Mesothelial cell of epicardium (in vitro differentiated cells): ENCODE measurements around the gene PPFIA3. TPM values are rescaled to one million over a fixed set of nuclear protein-coding genes. Genes with fewer than 3 reads are reported as not detected.

Source experiments
- DNase-seq, 2 experiments: peaks; one replicate each; pipeline ENCODE4 v3.0.0; 2021; ENCODE audit warnings: low spot score in 2 of 2; ENCODE audit not compliant: unreplicated experiment in 2 of 2
- H3K27ac Mint-ChIP-seq: 2 replicates; pipeline ENCODE4 v1.8.0; 2021; ENCODE audit warnings: mixed read lengths
- H3K27me3 Mint-ChIP-seq: 2 replicates; pipeline ENCODE4 v1.8.0; 2021; ENCODE audit warnings: low read depth, mixed read lengths
- H3K36me3 Mint-ChIP-seq: 2 replicates; pipeline ENCODE4 v1.8.0; 2021; ENCODE audit warnings: mixed read lengths
- H3K4me1 Mint-ChIP-seq: 2 replicates; pipeline ENCODE4 v1.8.0; 2021; ENCODE audit warnings: mixed read lengths
- H3K4me3 Mint-ChIP-seq: 2 replicates; pipeline ENCODE4 v1.8.0; 2021; ENCODE audit warnings: mild to moderate bottlenecking, moderate library complexity, mixed read lengths
- H3K9me3 Mint-ChIP-seq: 2 replicates; pipeline ENCODE4 v1.8.0; 2021; ENCODE audit warnings: mixed read lengths
- CTCF ChIP-seq: fragments of 200-600 bp; sonication (generic); IDR thresholded peaks from one replicate; pipeline ENCODE4 v1.5.0; 2021; ENCODE audit warnings: antibody characterized with exemption; ENCODE audit not compliant: unreplicated experiment
- total RNA-seq: library from RNA; stranded (reverse); gene quantifications from 3 replicates; pipeline ENCODE4 v1.2.1, GENCODE V29; 2021

Gene PPFIA3
- total RNA-seq, 1 donor from 2014 or later, result 9.9 TPM

- Mint-ChIP-seq H3K4me3 (peak overlapping the region; percentile 50), H3K4me1 (peaks cover 32% of the 10 kb centered on the region), H3K27me3 (no peaks in the 10 kb centered on the region), H3K27ac (peak overlapping the region; percentile 91), H3K36me3 (peaks cover 5% of the 10 kb centered on the region), H3K9me3 (peaks cover 10% of the 10 kb centered on the region)
- no peak for TF ChIP-seq CTCF
- DNase-seq, result no peak
Observed at GRCh38 chr19:49155820-49156346, 36.5 kb downstream of the PPFIA3 start.

- peak within 1 kb of the TSS; percentile 81 for H3K4me3 Mint-ChIP-seq
- H3K4me1 Mint-ChIP-seq, result peaks cover 26% of the 10 kb centered on the region
- H3K27ac Mint-ChIP-seq, result peak within 1 kb of the TSS; percentile 85
- no peaks in the 10 kb centered on the region for H3K27me3 Mint-ChIP-seq
- no peak for TF ChIP-seq CTCF
- DNase-seq, result peak; percentile 85 to 90
- H3K36me3 Mint-ChIP-seq, result peaks cover 7% of the 10 kb centered on the region
- peaks cover 10% of the 10 kb centered on the region for H3K9me3 Mint-ChIP-seq
Observed at GRCh38 chr19:49157445-49158224, 38.3 kb downstream of the PPFIA3 start, which contains the start of gene TRPM4. TSS of gene TRPM4 (plus strand) at chr19:49157792. CDS start at chr19:49157867, 75 bp downstream.

- Mint-ChIP-seq H3K27me3 (no peaks in the 10 kb centered on the region), H3K36me3 (peaks cover 7% of the 10 kb centered on the region), H3K9me3 (no peaks in the 10 kb centered on the region), H3K27ac (no peak overlapping the region), H3K4me1 (peaks cover 21% of the 10 kb centered on the region), H3K4me3 (no peak overlapping the region)
- no peak for DNase-seq
- TF ChIP-seq CTCF, result no peak
Observed at GRCh38 chr19:49160450-49161189, 41.3 kb downstream of the PPFIA3 start.

- H3K27me3 Mint-ChIP-seq, result no peaks in the 10 kb centered on the region
- no peaks in the 10 kb centered on the region for H3K9me3 Mint-ChIP-seq
- no peak for DNase-seq
- TF ChIP-seq CTCF, result no peak
- H3K27ac Mint-ChIP-seq, result peak overlapping the region; percentile 57
- peaks cover 14% of the 10 kb centered on the region for H3K4me1 Mint-ChIP-seq
- H3K36me3 Mint-ChIP-seq, result peaks cover 7% of the 10 kb centered on the region
- H3K4me3 Mint-ChIP-seq, result no peak overlapping the region
Observed at GRCh38 chr19:49161987-49162386, 42.6 kb downstream of the PPFIA3 start.

GRCh38 chr19:49165111-49165750 lies 45.9 kb downstream of the PPFIA3 start:
- peaks cover 13% of the 10 kb centered on the region for H3K36me3 Mint-ChIP-seq
- no peak for DNase-seq
- no peak overlapping the region for H3K4me3 Mint-ChIP-seq
- no peak for TF ChIP-seq CTCF
- no peaks in the 10 kb centered on the region for H3K4me1 Mint-ChIP-seq
- H3K9me3 Mint-ChIP-seq, result no peaks in the 10 kb centered on the region
- no peaks in the 10 kb centered on the region for H3K27me3 Mint-ChIP-seq
- no peak overlapping the region for H3K27ac Mint-ChIP-seq
